ENCODE measurements around the gene ZNF98. TPM values are rescaled to one million over a fixed set of nuclear protein-coding genes. Genes with fewer than 3 reads are reported as not detected.

Gene ZNF98
- total RNA-seq, 1 donor from 2014 or later, result not detected

GRCh38 chr19:22427960-22428913, 6.1 kb upstream of the ZNF98 start:
- Mint-ChIP-seq H3K27me3 (ENCODE audit: insufficient read depth, low read depth) (no peaks in the 10 kb centered on the region), H3K9me3 (peaks cover 36% of the 10 kb centered on the region), H3K4me3 (no peak overlapping the region), H3K4me1 (no peaks in the 10 kb centered on the region), H3K36me3 (no peaks in the 10 kb centered on the region), H3K27ac (no peak overlapping the region)
- no peak for DNase-seq (ENCODE audit: low spot score)
- Histone ChIP-seq H3K79me2 (ENCODE audit: low read depth) (no peaks in the 10 kb centered on the region), H3K27ac (no peak overlapping the region), H3K9me3 (ENCODE audit: low read depth) (peaks cover 21% of the 10 kb centered on the region), H3K4me2 (no peak overlapping the region), H3K4me3 (no peak overlapping the region), H3K4me1 (no peaks in the 10 kb centered on the region), H3F3A (ENCODE audit: low read depth) (no peaks in the 10 kb centered on the region), H4K20me1 (ENCODE audit: low read depth) (no peaks in the 10 kb centered on the region), H3K27me3 (no peaks in the 10 kb centered on the region), H3K36me3 (peaks cover 5% of the 10 kb centered on the region), H3K9ac (no peak overlapping the region), H2AFZ (replicated peaks) (no peak overlapping the region)
- no peak for TF ChIP-seq EZH2 (IDR thresholded peaks at IDR 0.05)
- no peak for TF ChIP-seq EZH2phosphoT487 (IDR thresholded peaks at IDR 0.05)
- TF ChIP-seq CTCF (IDR thresholded peaks at IDR 0.05), result no peak

- H3K36me3 ChIP-seq, result peaks cover 5% of the 10 kb centered on the region
- H3K27ac ChIP-seq, result no peak overlapping the region
- H3K4me2 ChIP-seq, result no peak overlapping the region
- no peak overlapping the region for H3K9ac ChIP-seq
- TF ChIP-seq EZH2 (IDR thresholded peaks at IDR 0.05) (no peak), CTCF (IDR thresholded peaks at IDR 0.05) (no peak), EZH2phosphoT487 (IDR thresholded peaks at IDR 0.05) (no peak)
- Mint-ChIP-seq H3K4me1 (no peaks in the 10 kb centered on the region), H3K27ac (no peak overlapping the region), H3K36me3 (no peaks in the 10 kb centered on the region), H3K4me3 (no peak overlapping the region), H3K27me3 (ENCODE audit: insufficient read depth, low read depth) (no peaks in the 10 kb centered on the region), H3K9me3 (peaks cover 33% of the 10 kb centered on the region)
- no peaks in the 10 kb centered on the region for H3K79me2 ChIP-seq (ENCODE audit: low read depth)
- no peaks in the 10 kb centered on the region for H3F3A ChIP-seq (ENCODE audit: low read depth)
- H3K9me3 ChIP-seq (ENCODE audit: low read depth), result peaks cover 21% of the 10 kb centered on the region
- no peak overlapping the region for H2AFZ ChIP-seq (replicated peaks)
- no peak for DNase-seq (ENCODE audit: low spot score)
- H3K4me1 ChIP-seq, result no peaks in the 10 kb centered on the region
- no peaks in the 10 kb centered on the region for H3K27me3 ChIP-seq
- H3K4me3 ChIP-seq, result no peak overlapping the region
- no peaks in the 10 kb centered on the region for H4K20me1 ChIP-seq (ENCODE audit: low read depth)
Observed at GRCh38 chr19:22427547-22427946, 5.4 kb upstream of the ZNF98 start.

- TF ChIP-seq EZH2 (IDR thresholded peaks at IDR 0.05), result no peak
- TF ChIP-seq CTCF (IDR thresholded peaks at IDR 0.05), result no peak
- no peak for TF ChIP-seq EZH2phosphoT487 (IDR thresholded peaks at IDR 0.05)
- Histone ChIP-seq H3K36me3 (peaks cover 5% of the 10 kb centered on the region), H3K4me2 (no peak overlapping the region), H3F3A (ENCODE audit: low read depth) (no peaks in the 10 kb centered on the region), H3K27ac (no peak overlapping the region), H3K4me3 (no peak overlapping the region), H3K9me3 (ENCODE audit: low read depth) (peaks cover 19% of the 10 kb centered on the region), H3K4me1 (no peaks in the 10 kb centered on the region), H3K27me3 (no peaks in the 10 kb centered on the region), H3K9ac (no peak overlapping the region), H4K20me1 (ENCODE audit: low read depth) (no peaks in the 10 kb centered on the region), H2AFZ (replicated peaks) (no peak overlapping the region), H3K79me2 (ENCODE audit: low read depth) (no peaks in the 10 kb centered on the region)
- Mint-ChIP-seq H3K9me3 (peaks cover 38% of the 10 kb centered on the region), H3K27me3 (ENCODE audit: insufficient read depth, low read depth) (peaks cover 2% of the 10 kb centered on the region), H3K4me1 (no peaks in the 10 kb centered on the region), H3K4me3 (no peak overlapping the region), H3K36me3 (no peaks in the 10 kb centered on the region), H3K27ac (no peak overlapping the region)
- DNase-seq (ENCODE audit: low spot score), result no peak
Observed at GRCh38 chr19:22426901-22427300, 4.8 kb upstream of the ZNF98 start.

Measured in neural progenitor cell (in vitro differentiated cells).